Ovary (tissue), 3 donors: Measurements from ENCODE around the gene BRD4.

Source experiments
- EP300 ChIP-seq: sonication (generic); formaldehyde crosslinking; IDR thresholded peaks from one replicate; pipeline ENCODE4 v1.6.1; 2017; ENCODE audit warnings: antibody characterized with exemption
- TF ChIP-seq, protein P1 (sequence below), 3 donors: fragments of 450-650 bp in 2 of 3; fragments of 200-600 bp in 1 of 3; IDR thresholded peaks; one replicate each; pipeline versions ENCODE4 v1.5.1 to v1.8.0; 2016 to 2022; ENCODE audit warnings: antibody characterized with exemption in 3 of 3, mild to moderate bottlenecking in 1 of 3
- donor health status: DM: no; HTN: no; CAD: no.

GRCh38 chr19:15332311-15332996 lies at the start of gene BRD4:
- no peak for TF ChIP-seq EP300
- TF ChIP-seq, protein P1, sequence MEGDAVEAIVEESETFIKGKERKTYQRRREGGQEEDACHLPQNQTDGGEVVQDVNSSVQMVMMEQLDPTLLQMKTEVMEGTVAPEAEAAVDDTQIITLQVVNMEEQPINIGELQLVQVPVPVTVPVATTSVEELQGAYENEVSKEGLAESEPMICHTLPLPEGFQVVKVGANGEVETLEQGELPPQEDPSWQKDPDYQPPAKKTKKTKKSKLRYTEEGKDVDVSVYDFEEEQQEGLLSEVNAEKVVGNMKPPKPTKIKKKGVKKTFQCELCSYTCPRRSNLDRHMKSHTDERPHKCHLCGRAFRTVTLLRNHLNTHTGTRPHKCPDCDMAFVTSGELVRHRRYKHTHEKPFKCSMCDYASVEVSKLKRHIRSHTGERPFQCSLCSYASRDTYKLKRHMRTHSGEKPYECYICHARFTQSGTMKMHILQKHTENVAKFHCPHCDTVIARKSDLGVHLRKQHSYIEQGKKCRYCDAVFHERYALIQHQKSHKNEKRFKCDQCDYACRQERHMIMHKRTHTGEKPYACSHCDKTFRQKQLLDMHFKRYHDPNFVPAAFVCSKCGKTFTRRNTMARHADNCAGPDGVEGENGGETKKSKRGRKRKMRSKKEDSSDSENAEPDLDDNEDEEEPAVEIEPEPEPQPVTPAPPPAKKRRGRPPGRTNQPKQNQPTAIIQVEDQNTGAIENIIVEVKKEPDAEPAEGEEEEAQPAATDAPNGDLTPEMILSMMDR (IDR thresholded peaks at IDR 0.05): no peak
